Adrenal gland (tissue), 12 donors: Measurements from ENCODE around the gene HIP1. TPM values are rescaled to one million over a fixed set of nuclear protein-coding genes. Genes with fewer than 3 reads are reported as not detected.

Source experiments
- DNase-seq, 7 donors: peaks; one replicate each; pipeline ENCODE4 v3.0.0-alpha.2; 2019 to 2020
- H3K27ac ChIP-seq, 5 donors: fragments of 200-600 bp; sonication (generic) in 4 of 5; 1 replicate in 3 of 5; 2 replicates in 2 of 5; pipeline versions ENCODE4 v1.5.1 to v1.8.0; 2016 to 2020; ENCODE audit warnings: mild to moderate bottlenecking in 1 of 5
- H3K27me3 ChIP-seq: fragments of 200-600 bp; 2 replicates; pipeline ENCODE4 v1.8.0; 2021
- H3K36me3 ChIP-seq, 2 donors: fragments of 200-600 bp; replicated peaks in 1 of 2; 1 replicate in 1 of 2; 2 replicates in 1 of 2; pipeline versions ENCODE4 v1.5.1 to v1.8.0; 2018 to 2022
- H3K4me1 ChIP-seq, 2 donors: fragments of 200-600 bp; replicated peaks in 1 of 2; 1 replicate in 1 of 2; 2 replicates in 1 of 2; pipeline versions ENCODE4 v1.5.1 to v1.8.0; 2018 to 2021
- H3K4me3 ChIP-seq, 4 donors: fragments of 200-600 bp; sonication (generic) in 3 of 4; one replicate each; pipeline ENCODE4 v1.5.1; 2016 to 2018
- H3K9me3 ChIP-seq, 3 donors: fragments of 200-600 bp; sonication (generic) in 1 of 3; replicated peaks in 1 of 3; 1 replicate in 2 of 3; 2 replicates in 1 of 3; pipeline versions ENCODE4 v1.5.1 to v1.8.0; 2016 to 2021
- POLR2A ChIP-seq, 2 donors: fragments of 450-650 bp; IDR thresholded peaks; one replicate each; pipeline ENCODE4 v1.6.1; 2017; ENCODE audit warnings: antibody characterized with exemption in 2 of 2, mild to moderate bottlenecking in 2 of 2, moderate library complexity in 1 of 2
- WGBS, 4 donors: extraction: QIAGEN DNeasy Blood & Tissue Kit in 2 of 4; methylation state at CpG; one replicate each; pipeline versions ENCODE4 v1.1.5 to v1.1.7; 2013 to 2017; 5-methylcytosine and 5-hydroxymethylcytosine counted together
- intact Hi-C, 2 donors: fragments of 100-400 bp; cut with DNase I; formaldehyde crosslinking; loops; one replicate each; pipeline versions ENCODE4 v1.14.1 to v1.15.0; 2022 to 2023
- polyA plus RNA-seq, 3 donors: library from polyadenylated mRNA; stranded (reverse); fragments of 200-250 nt in 2 of 3; fragments of 350-450 nt in 1 of 3; fragmentation: Illumina TruSeq in 1 of 3; extraction: RNeasy Lipid Tissue Mini Kit (QIAGEN cat#74804) in 1 of 3; gene quantifications; one replicate each; pipeline ENCODE4 v1.2.3, GENCODE V29; 2013 to 2014
- total RNA-seq, 9 donors: library from RNA; depleted of rRNA in 4 of 9; stranded (reverse); fragments of >200 nt in 4 of 9; fragments of 120-200 nt in 1 of 9; fragmentation: NEBNext Ultra II Directional in 1 of 9; extraction: Animal tissue kit (Norgen Biotek cat#: 25700) in 1 of 9; gene quantifications; one replicate each; pipeline versions ENCODE4 v1.1.0 to v1.2.4, GENCODE V29; 2013 to 2023
- TF ChIP-seq, protein P1 (sequence below), 6 experiments: fragments of 450-650 bp in 4 of 6; fragments of 200-600 bp in 2 of 6; sonication (generic) in 1 of 6; IDR thresholded peaks; 1 replicate in 5 of 6; 2 replicates in 1 of 6; pipeline versions ENCODE4 v1.5.1 to v1.8.0; 2016 to 2021; ENCODE audit warnings: antibody characterized with exemption in 6 of 6, mild to moderate bottlenecking in 2 of 6, moderate library complexity in 1 of 6
- donor health status: healthy with polysubstance abuse.
- donor health status: Bipolar disorder and iron deficiency.
- donor health status: DM: yes; HTN: yes; CAD: no.
- donor health status: DM: no; HTN: no; CAD: no.
- donor health status: DM: no; HTN: no; CAD: no.
- donor health status: DM: yes; HTN: yes; CAD: no.

The HIP1 gene
- total and polyA plus RNA-seq, 12 donors, result 5.9 to 48.9 (median 32.8) TPM

GRCh38 chr7:75628055-75628454, 110.7 kb downstream of the HIP1 start:
- DNase-seq, result no peak
- Histone ChIP-seq H3K27ac (no peak overlapping the region), H3K36me3 (no peaks in the 10 kb centered on the region), H3K4me1 (peaks cover 0 to 7% of the 10 kb centered on the region in 2 donors), H3K27me3 (no peaks in the 10 kb centered on the region), H3K4me3 (no peak overlapping the region), H3K9me3 (no peaks in the 10 kb centered on the region)
- intact Hi-C loops, result no loop called here
- TF ChIP-seq POLR2A (IDR thresholded peaks at IDR 0.05), result no peak
- TF ChIP-seq, protein P1, sequence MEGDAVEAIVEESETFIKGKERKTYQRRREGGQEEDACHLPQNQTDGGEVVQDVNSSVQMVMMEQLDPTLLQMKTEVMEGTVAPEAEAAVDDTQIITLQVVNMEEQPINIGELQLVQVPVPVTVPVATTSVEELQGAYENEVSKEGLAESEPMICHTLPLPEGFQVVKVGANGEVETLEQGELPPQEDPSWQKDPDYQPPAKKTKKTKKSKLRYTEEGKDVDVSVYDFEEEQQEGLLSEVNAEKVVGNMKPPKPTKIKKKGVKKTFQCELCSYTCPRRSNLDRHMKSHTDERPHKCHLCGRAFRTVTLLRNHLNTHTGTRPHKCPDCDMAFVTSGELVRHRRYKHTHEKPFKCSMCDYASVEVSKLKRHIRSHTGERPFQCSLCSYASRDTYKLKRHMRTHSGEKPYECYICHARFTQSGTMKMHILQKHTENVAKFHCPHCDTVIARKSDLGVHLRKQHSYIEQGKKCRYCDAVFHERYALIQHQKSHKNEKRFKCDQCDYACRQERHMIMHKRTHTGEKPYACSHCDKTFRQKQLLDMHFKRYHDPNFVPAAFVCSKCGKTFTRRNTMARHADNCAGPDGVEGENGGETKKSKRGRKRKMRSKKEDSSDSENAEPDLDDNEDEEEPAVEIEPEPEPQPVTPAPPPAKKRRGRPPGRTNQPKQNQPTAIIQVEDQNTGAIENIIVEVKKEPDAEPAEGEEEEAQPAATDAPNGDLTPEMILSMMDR (IDR thresholded peaks at IDR 0.05), result no peak

DNA sequence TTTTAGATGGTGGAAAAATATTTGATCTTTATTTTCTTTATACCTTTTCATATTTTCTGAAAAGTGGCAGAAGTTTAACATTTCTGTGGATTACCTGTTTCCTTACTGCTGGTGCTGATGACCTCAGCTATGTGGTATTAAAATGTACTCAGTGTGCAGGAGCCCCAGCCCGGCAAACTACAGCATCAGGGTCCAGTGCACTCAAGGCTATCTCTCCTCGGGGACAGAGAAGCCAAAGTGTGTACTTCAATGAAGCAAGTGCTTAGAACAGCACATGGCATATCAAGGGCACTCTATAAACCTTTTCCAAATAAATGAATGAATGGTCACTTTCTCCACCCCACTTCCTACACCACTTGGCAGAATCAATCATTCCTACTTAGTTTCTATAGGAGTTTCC, 111.8 kb downstream of the HIP1 start:
- Histone ChIP-seq H3K4me1 (peaks cover 0 to 7% of the 10 kb centered on the region in 2 donors), H3K36me3 (no peaks in the 10 kb centered on the region), H3K4me3 (no peak overlapping the region), H3K27me3 (no peaks in the 10 kb centered on the region), H3K9me3 (no peaks in the 10 kb centered on the region), H3K27ac (no peak overlapping the region)
- TF ChIP-seq, protein P1 (IDR thresholded peaks at IDR 0.05), result no peak
- no peak for TF ChIP-seq POLR2A (IDR thresholded peaks at IDR 0.05)
- WGBS, 4 donors, result 44 to 73% (median 59%) methylated on average over 2 of the region's 2 CpGs
- intact Hi-C loops, result no loop called here
- DNase-seq, result no peak

- no peak for DNase-seq
- H3K4me3 ChIP-seq, result no peak overlapping the region
- intact Hi-C loops, result no loop called here
- H3K36me3 ChIP-seq, result no peaks in the 10 kb centered on the region
- H3K27me3 ChIP-seq, result no peaks in the 10 kb centered on the region
- H3K27ac ChIP-seq, result no peak overlapping the region
- 88 to 100% (median 99%) methylated on average over 5 of the region's 5 CpGs for WGBS, 4 donors
- TF ChIP-seq, protein P1 (IDR thresholded peaks at IDR 0.05), result no peak
- no peak for TF ChIP-seq POLR2A (IDR thresholded peaks at IDR 0.05)
- H3K4me1 ChIP-seq, result peaks cover 0 to 7% of the 10 kb centered on the region in 2 donors
- H3K9me3 ChIP-seq, result no peaks in the 10 kb centered on the region
These were observed 112.9 kb downstream of the HIP1 start for GRCh38 chr7:75625868-75626267.

DNA sequence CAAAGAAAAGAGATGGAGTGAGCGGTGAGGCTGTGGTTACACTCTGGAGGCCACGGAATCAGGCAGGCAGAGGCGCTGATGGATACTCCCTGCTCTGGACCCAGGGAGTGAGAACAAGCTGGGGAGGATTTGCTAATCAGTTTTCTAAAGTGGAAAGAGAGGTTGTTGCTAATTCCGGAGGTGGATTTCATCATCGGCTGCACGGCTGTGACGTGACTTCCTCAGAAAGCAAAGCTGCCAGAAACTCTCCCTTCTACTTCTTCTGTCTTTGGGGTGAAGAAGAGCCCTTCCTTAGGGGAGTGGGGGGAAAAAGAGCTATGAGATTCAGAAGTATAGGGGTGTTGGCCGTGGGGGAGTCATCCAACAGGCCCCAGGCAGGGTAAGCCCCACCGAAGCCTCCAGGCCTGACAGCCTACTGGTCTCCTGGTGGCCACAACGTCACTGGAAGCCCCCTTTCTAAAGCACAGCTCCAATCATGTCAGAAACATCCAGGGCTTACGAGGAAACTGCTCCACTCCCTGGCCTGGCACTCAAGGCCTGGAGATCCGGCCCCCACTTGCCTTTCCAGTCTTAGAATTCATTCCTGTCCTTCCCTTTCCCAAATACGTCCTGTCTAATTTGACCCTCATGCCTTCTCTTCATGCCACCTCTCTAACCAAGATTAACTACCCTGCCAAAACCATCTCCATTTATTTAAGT, 114.5 kb downstream of the HIP1 start:
- Histone ChIP-seq H3K27ac (peak overlapping the region in 3 of 5 donors; percentile 51 to 91 (median 74)), H3K36me3 (no peaks in the 10 kb centered on the region), H3K9me3 (no peaks in the 10 kb centered on the region), H3K27me3 (no peaks in the 10 kb centered on the region), H3K4me3 (no peak overlapping the region), H3K4me1 (peaks cover 0 to 7% of the 10 kb centered on the region in 2 donors)
- intact Hi-C loops, result no loop called here
- peak; percentile 36 to 84 (median 64) for DNase-seq
- peak in 1 of 2 donors; percentile 11 for TF ChIP-seq POLR2A (IDR thresholded peaks at IDR 0.05)
- TF ChIP-seq, protein P1 (IDR thresholded peaks at IDR 0.05), result no peak
- 69 to 75% (median 71%) methylated on average over 13 of the region's 13 CpGs for WGBS, 4 donors
